Measurements from ENCODE around the gene FSD1L. TPM values are rescaled to one million over a fixed set of nuclear protein-coding genes. Genes with fewer than 3 reads are reported as not detected.

The FSD1L gene
- total and polyA plus RNA-seq, 2 experiments from 2014 or later = 5.2 to 7.1 TPM

DNA sequence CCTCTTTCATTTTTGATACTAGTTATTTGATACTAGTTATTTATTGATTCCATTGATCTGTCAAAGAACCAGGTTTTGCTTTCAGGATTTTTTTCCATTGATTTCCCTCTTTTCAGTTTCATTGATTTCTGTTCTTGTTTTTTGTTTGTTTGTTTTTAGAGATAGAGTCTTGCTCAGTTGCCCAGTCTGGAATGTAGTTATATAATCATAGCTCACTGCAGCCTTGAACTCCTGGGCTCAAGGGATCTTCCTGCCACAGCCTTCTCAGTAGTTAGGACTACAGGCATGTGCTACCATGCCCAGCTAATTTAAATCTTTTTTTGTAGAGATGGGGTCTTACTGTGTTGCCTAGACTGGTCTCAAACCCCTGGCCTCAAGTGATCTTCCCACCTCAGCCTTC, 49.9 kb downstream of the FSD1L start (continued):
- TF ChIP-seq, protein P1, sequence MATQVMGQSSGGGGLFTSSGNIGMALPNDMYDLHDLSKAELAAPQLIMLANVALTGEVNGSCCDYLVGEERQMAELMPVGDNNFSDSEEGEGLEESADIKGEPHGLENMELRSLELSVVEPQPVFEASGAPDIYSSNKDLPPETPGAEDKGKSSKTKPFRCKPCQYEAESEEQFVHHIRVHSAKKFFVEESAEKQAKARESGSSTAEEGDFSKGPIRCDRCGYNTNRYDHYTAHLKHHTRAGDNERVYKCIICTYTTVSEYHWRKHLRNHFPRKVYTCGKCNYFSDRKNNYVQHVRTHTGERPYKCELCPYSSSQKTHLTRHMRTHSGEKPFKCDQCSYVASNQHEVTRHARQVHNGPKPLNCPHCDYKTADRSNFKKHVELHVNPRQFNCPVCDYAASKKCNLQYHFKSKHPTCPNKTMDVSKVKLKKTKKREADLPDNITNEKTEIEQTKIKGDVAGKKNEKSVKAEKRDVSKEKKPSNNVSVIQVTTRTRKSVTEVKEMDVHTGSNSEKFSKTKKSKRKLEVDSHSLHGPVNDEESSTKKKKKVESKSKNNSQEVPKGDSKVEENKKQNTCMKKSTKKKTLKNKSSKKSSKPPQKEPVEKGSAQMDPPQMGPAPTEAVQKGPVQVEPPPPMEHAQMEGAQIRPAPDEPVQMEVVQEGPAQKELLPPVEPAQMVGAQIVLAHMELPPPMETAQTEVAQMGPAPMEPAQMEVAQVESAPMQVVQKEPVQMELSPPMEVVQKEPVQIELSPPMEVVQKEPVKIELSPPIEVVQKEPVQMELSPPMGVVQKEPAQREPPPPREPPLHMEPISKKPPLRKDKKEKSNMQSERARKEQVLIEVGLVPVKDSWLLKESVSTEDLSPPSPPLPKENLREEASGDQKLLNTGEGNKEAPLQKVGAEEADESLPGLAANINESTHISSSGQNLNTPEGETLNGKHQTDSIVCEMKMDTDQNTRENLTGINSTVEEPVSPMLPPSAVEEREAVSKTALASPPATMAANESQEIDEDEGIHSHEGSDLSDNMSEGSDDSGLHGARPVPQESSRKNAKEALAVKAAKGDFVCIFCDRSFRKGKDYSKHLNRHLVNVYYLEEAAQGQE (IDR thresholded peaks at IDR 0.05; ENCODE audit: unreplicated experiment) = no peak
- TF ChIP-seq NANOG (IDR thresholded peaks at IDR 0.05; ENCODE audit: borderline replicate concordance) (no peak), EZH2 (IDR thresholded peaks at IDR 0.05; ENCODE audit: low read depth, unreplicated experiment) (no peak)

DNA sequence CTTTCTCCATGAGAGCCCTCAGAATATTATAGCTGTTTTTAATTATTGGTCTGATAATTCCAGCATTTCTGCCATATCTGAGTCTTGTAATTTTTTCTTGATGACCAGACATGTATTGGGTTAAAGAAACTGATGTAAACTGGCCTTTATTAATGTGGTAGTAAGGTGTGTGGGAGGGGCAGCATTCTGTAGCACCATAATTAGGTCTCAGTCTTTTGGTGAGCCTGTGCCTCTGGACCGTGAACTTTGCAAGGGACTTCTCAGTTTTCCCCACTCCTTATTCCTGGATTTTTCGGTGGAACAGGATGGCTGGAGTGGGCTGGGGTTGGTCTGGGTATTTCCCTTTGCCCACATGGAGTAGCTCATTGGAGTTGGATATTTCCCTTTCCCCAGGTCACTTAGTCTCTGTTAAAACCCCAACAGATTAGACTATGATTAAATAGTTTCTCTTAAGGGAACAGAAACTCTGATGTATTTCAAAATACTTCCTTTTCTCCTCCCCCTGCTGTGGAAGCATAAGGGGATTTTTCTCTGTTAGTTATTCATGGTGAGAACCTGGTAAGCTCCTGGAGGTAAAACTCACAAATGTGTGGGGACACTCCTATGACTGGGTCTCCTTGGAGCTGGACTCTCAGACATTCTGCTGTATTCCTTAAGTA, 52.4 kb downstream of the FSD1L start:
- Histone ChIP-seq H3K36me3 (ENCODE audit: insufficient read depth) (no peaks in the 10 kb centered on the region), H3K4me2 (no peak overlapping the region), H3F3A (replicated peaks; ENCODE audit: low read depth) (no peaks in the 10 kb centered on the region), H3K27me3 (ENCODE audit: insufficient read depth) (no peaks in the 10 kb centered on the region), H3K79me2 (replicated peaks; ENCODE audit: insufficient read depth) (peaks cover 6% of the 10 kb centered on the region; the same call in 1 of the 2 replicates), H3K4me1 (ENCODE audit: insufficient read depth) (peaks cover 11% of the 10 kb centered on the region), H4K20me1 (replicated peaks; ENCODE audit: insufficient read depth) (no peaks in the 10 kb centered on the region), H2AFZ (no peak overlapping the region), H3K9me2 (ENCODE audit: insufficient read depth) (no peaks in the 10 kb centered on the region), H3K27ac (ENCODE audit: low read depth) (no peak overlapping the region), H3K4me3 (no peak overlapping the region)
- no peak for ATAC-seq
- no peak for TF ChIP-seq ZNF114 (CRISPR knock-in tag; IDR thresholded peaks at IDR 0.05)
- no peak for DNase-seq (ENCODE audit: low spot score)
- H3K36me3 Mint-ChIP-seq (ENCODE audit: low read depth) = peaks cover 18% of the 10 kb centered on the region
- peaks cover 14% of the 10 kb centered on the region for H3K9me3 Mint-ChIP-seq
- no peaks in the 10 kb centered on the region for H3K27me3 Mint-ChIP-seq (ENCODE audit: insufficient read depth, low read depth, poor library complexity)
- H3K4me1 Mint-ChIP-seq = peaks cover 15% of the 10 kb centered on the region
- no peak overlapping the region for H3K4me3 Mint-ChIP-seq
- peak overlapping the region; percentile 50; the same call in 1 of the 2 replicates for H3K27ac Mint-ChIP-seq

DNA sequence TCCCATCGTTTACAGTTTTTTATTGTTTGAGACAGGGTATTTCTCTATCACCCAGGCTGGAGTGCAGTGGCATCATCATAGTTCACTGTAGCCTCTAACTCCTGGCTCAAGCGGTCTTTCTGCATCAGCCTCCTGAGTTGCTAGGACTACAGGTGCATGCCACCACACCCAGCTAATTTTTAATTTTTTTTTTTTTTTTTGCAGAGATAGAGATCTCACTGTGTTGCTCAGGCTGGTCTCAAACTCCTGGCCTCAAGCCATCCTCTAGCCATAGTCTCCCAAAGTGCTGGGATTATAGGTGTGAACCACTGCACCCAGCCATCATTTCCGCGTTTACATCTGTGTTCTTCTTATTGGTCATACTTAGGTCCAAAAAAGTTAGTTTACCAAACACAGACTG, 53.6 kb downstream of the FSD1L start:
- H3K4me3 Mint-ChIP-seq = no peak overlapping the region
- H3K36me3 ChIP-seq (ENCODE audit: insufficient read depth) = no peaks in the 10 kb centered on the region
- peaks cover 11% of the 10 kb centered on the region for H3K4me1 ChIP-seq (ENCODE audit: insufficient read depth)
- ATAC-seq (no peak), DNase-seq (ENCODE audit: low spot score) (no peak)
- H4K20me1 ChIP-seq (replicated peaks; ENCODE audit: insufficient read depth) = no peaks in the 10 kb centered on the region
- H3K27me3 Mint-ChIP-seq (ENCODE audit: insufficient read depth, low read depth, poor library complexity) = no peaks in the 10 kb centered on the region
- no peaks in the 10 kb centered on the region for H3F3A ChIP-seq (replicated peaks; ENCODE audit: low read depth)
- no peak overlapping the region for H3K27ac Mint-ChIP-seq
- H3K4me1 Mint-ChIP-seq = peaks cover 15% of the 10 kb centered on the region
- no peaks in the 10 kb centered on the region for H3K9me2 ChIP-seq (ENCODE audit: insufficient read depth)
- H2AFZ ChIP-seq = no peak overlapping the region
- H3K4me2 ChIP-seq = no peak overlapping the region
- H3K4me3 ChIP-seq = no peak overlapping the region
- H3K27ac ChIP-seq (ENCODE audit: low read depth) = no peak overlapping the region
- H3K36me3 Mint-ChIP-seq (ENCODE audit: low read depth) = peaks cover 6% of the 10 kb centered on the region
- H3K79me2 ChIP-seq (replicated peaks; ENCODE audit: insufficient read depth) = peaks cover 5% of the 10 kb centered on the region; the same call in 1 of the 2 replicates
- TF ChIP-seq EZH2phosphoT487 (IDR thresholded peaks at IDR 0.05; ENCODE audit: unreplicated experiment) = no peak
- TF ChIP-seq EZH2 (IDR thresholded peaks at IDR 0.05; ENCODE audit: low read depth, unreplicated experiment) = no peak
- TF ChIP-seq CREB1 (CRISPR knock-in tag; IDR thresholded peaks at IDR 0.05; ENCODE audit: low read depth) = no peak
- TF ChIP-seq POLR2AphosphoS5 (IDR thresholded peaks at IDR 0.05; ENCODE audit: low read depth) = no peak
- H3K27me3 ChIP-seq (ENCODE audit: insufficient read depth) = no peaks in the 10 kb centered on the region
- peaks cover 3% of the 10 kb centered on the region for H3K9me3 Mint-ChIP-seq
